ENCODE data around the gene PLA2G3. TPM values are rescaled to one million over a fixed set of nuclear protein-coding genes. Genes with fewer than 3 reads are reported as not detected.

PLA2G3 gene
- total RNA-seq, 1 experiment from 2014 or later: not detected

GRCh38 chr22:31087744-31088215, 52.5 kb downstream of the PLA2G3 start:
- DNase-seq (ENCODE audit: low spot score): no peak

- no peak for DNase-seq (ENCODE audit: low spot score)
Measured at GRCh38 chr22:31086703-31087330, 53.5 kb downstream of the PLA2G3 start.

- no peak for DNase-seq (ENCODE audit: low spot score)
Measured at GRCh38 chr22:31085928-31086327, 54.4 kb downstream of the PLA2G3 start.

- peak; percentile 13 for DNase-seq (ENCODE audit: low spot score)
Measured at GRCh38 chr22:31085493-31085824, 54.8 kb downstream of the PLA2G3 start.

- peak; percentile 77 for DNase-seq (ENCODE audit: low spot score)
Measured at GRCh38 chr22:31084811-31085492, 55.4 kb downstream of the PLA2G3 start.

Small RNA genes within 50 kb of the gene (small RNA-seq; reads per million reads assigned to genes)
- gene MIR3928: not detected

Other genes starting within 250 kb of the PLA2G3 start
- 22.9 and 25.2 TPM in 2 replicates for gene MORC2, start 171.7 kb downstream of the PLA2G3 start, total RNA-seq (2014; rRNA removed; shearing (Covaris generic))
- 22.0 and 25.7 TPM in 2 replicates for gene TUG1, start 171.2 kb downstream of the PLA2G3 start, total RNA-seq (2014; rRNA removed; shearing (Covaris generic))
- 76.5 and 80.4 TPM in 2 replicates for gene SMTN, start 59.2 kb downstream of the PLA2G3 start, total RNA-seq (2014; rRNA removed; shearing (Covaris generic))
- 0.64 and 1.6 TPM in 2 replicates for gene SELENOM, start 32.9 kb downstream of the PLA2G3 start, total RNA-seq (2014; rRNA removed; shearing (Covaris generic))
- 1.8 TPM in 2 replicates for gene INPP5J, start 17.5 kb downstream of the PLA2G3 start, total RNA-seq (2014; rRNA removed; shearing (Covaris generic))
- 10.7 and 13.4 TPM in 2 replicates for gene RNF185, start 19.7 kb upstream of the PLA2G3 start, total RNA-seq (2014; rRNA removed; shearing (Covaris generic))
- gene LIMK2, start 71.8 kb upstream of the PLA2G3 start, total RNA-seq (2014; rRNA removed; shearing (Covaris generic)): 24.4 and 28.4 TPM in 2 replicates
- 1.6 and 2.3 TPM in 2 replicates for gene PIK3IP1, start 152.0 kb upstream of the PLA2G3 start, total RNA-seq (2014; rRNA removed; shearing (Covaris generic))
- 42.8 and 44.2 TPM in 2 replicates for gene PATZ1, start 205.8 kb upstream of the PLA2G3 start, total RNA-seq (2014; rRNA removed; shearing (Covaris generic))